MM.1S (cell line): Measurements from ENCODE around the gene ZXDC.

Source experiments
- DNase-seq: peaks from one replicate; pipeline ENCODE4 v3.0.0-alpha.2; 2015
- H2AFZ ChIP-seq: fragments of 300-600 bp; sonication (generic); 2 replicates; pipeline ENCODE4 v1.6.0; 2016; ENCODE audit warnings: antibody characterized with exemption, low read length
- H3F3A ChIP-seq: fragments of 300-600 bp; sonication (generic); 2 replicates; pipeline ENCODE4 v1.6.1; 2016; ENCODE audit warnings: mild to moderate bottlenecking, antibody characterized with exemption, low read length, moderate library complexity, mixed read lengths; ENCODE audit not compliant: insufficient read depth
- H3K27ac ChIP-seq: fragments of 300-600 bp; sonication (generic); 2 replicates; pipeline ENCODE4 v1.5.1; 2016; ENCODE audit warnings: mild to moderate bottlenecking, low read length
- H3K27me3 ChIP-seq: fragments of 300-600 bp; sonication (generic); replicated peaks from 2 replicates; pipeline ENCODE4 v1.6.0; 2016; ENCODE audit warnings: low read length; ENCODE audit not compliant: insufficient read depth
- H3K36me3 ChIP-seq: fragments of 300-600 bp; sonication (generic); replicated peaks from 2 replicates; pipeline ENCODE4 v1.6.1; 2016; ENCODE audit warnings: mild to moderate bottlenecking, low read length, mixed read lengths; ENCODE audit not compliant: insufficient read depth
- H3K4me1 ChIP-seq: fragments of 300-600 bp; sonication (generic); 2 replicates; pipeline ENCODE4 v1.6.1; 2016; ENCODE audit warnings: low read length, mixed read lengths
- H3K4me2 ChIP-seq: fragments of 300-600 bp; sonication (generic); 2 replicates; pipeline ENCODE4 v1.6.0; 2016; ENCODE audit warnings: low read depth, low read length
- H3K4me3 ChIP-seq: fragments of 300-600 bp; sonication (generic); 2 replicates; pipeline ENCODE4 v1.5.1; 2016; ENCODE audit warnings: low read length, mixed read lengths
- H3K79me2 ChIP-seq: fragments of 300-600 bp; sonication (generic); 2 replicates; pipeline ENCODE4 v1.6.1; 2016; ENCODE audit warnings: mixed run types, low read length, mixed read lengths
- H3K9ac ChIP-seq: fragments of 300-600 bp; sonication (generic); 2 replicates; pipeline ENCODE4 v1.6.1; 2016; ENCODE audit warnings: low read length, mixed read lengths
- H3K9me2 ChIP-seq: fragments of 300-600 bp; sonication (generic); replicated peaks from 2 replicates; pipeline ENCODE4 v1.6.1; 2016; ENCODE audit warnings: mild to moderate bottlenecking, low read length, mixed read lengths; ENCODE audit not compliant: insufficient read depth
- H3K9me3 ChIP-seq: fragments of 300-600 bp; sonication (generic); replicated peaks from 2 replicates; pipeline ENCODE4 v1.6.1; 2016; ENCODE audit warnings: mild to moderate bottlenecking, low read length, mixed read lengths; ENCODE audit not compliant: insufficient read depth
- H4K20me1 ChIP-seq: fragments of 300-600 bp; sonication (generic); 2 replicates; pipeline ENCODE4 v1.6.1; 2016; ENCODE audit warnings: mild to moderate bottlenecking, low read length, moderate library complexity, mixed read lengths; ENCODE audit not compliant: insufficient read depth
- CTCF ChIP-seq: fragments of 300-600 bp; sonication (generic); IDR thresholded peaks from 2 replicates; pipeline ENCODE4 v1.5.1; 2016; ENCODE audit warnings: antibody characterized with exemption, low read length, mixed read lengths
- EZH2 ChIP-seq: fragments of 300-600 bp; sonication (generic); optimal IDR thresholded peaks from 2 replicates; pipeline ENCODE3; 2017; ENCODE audit warnings: low read depth, mild to moderate bottlenecking, antibody characterized with exemption, low read length, mixed read lengths
- EZH2phosphoT487 ChIP-seq: fragments of 300-600 bp; sonication (generic); IDR thresholded peaks from 2 replicates; pipeline ENCODE4 v1.6.1; 2018; ENCODE audit warnings: antibody characterized with exemption, low read length

ZXDC gene

GRCh38 chr3:126422571-126423091 lies 53.1 kb downstream of the ZXDC start:
- no peaks in the 10 kb centered on the region for H3F3A ChIP-seq
- no peaks in the 10 kb centered on the region for H4K20me1 ChIP-seq
- H3K9me3 ChIP-seq, result no peaks in the 10 kb centered on the region
- no peak overlapping the region for H2AFZ ChIP-seq
- H3K4me3 ChIP-seq, result no peak overlapping the region
- no peaks in the 10 kb centered on the region for H3K79me2 ChIP-seq
- TF ChIP-seq EZH2phosphoT487, result no peak
- TF ChIP-seq EZH2, result no peak
- no peak for TF ChIP-seq CTCF
- no peaks in the 10 kb centered on the region for H3K9me2 ChIP-seq
- no peak overlapping the region for H3K9ac ChIP-seq
- H3K4me1 ChIP-seq, result no peaks in the 10 kb centered on the region
- H3K27me3 ChIP-seq, result no peaks in the 10 kb centered on the region
- no peak overlapping the region for H3K4me2 ChIP-seq
- DNase-seq, result no peak
- H3K36me3 ChIP-seq, result no peaks in the 10 kb centered on the region
- H3K27ac ChIP-seq, result no peak overlapping the region

GRCh38 chr3:126422121-126422520 lies 53.6 kb downstream of the ZXDC start:
- no peaks in the 10 kb centered on the region for H3K27me3 ChIP-seq
- H3K9ac ChIP-seq, result no peak overlapping the region
- no peaks in the 10 kb centered on the region for H4K20me1 ChIP-seq
- no peak overlapping the region for H3K4me3 ChIP-seq
- H3K9me2 ChIP-seq, result no peaks in the 10 kb centered on the region
- H3K4me1 ChIP-seq, result 0 out of 2 replicates have a peak, but pooled peaks cover under 1% of the 10 kb centered on the region
- no peak for DNase-seq
- H3K27ac ChIP-seq, result no peak overlapping the region
- H3K4me2 ChIP-seq, result no peak overlapping the region
- H3F3A ChIP-seq, result no peaks in the 10 kb centered on the region
- H2AFZ ChIP-seq, result no peak overlapping the region
- TF ChIP-seq EZH2phosphoT487, result no peak
- TF ChIP-seq CTCF, result no peak
- no peak for TF ChIP-seq EZH2
- no peaks in the 10 kb centered on the region for H3K79me2 ChIP-seq
- no peaks in the 10 kb centered on the region for H3K36me3 ChIP-seq
- no peaks in the 10 kb centered on the region for H3K9me3 ChIP-seq

GRCh38 chr3:126421573-126422119 lies 54.0 kb downstream of the ZXDC start:
- H3K4me1 ChIP-seq, result 0 out of 2 replicates have a peak, but pooled peaks cover 3% of the 10 kb centered on the region
- H3K4me3 ChIP-seq, result no peak overlapping the region
- H3F3A ChIP-seq, result no peaks in the 10 kb centered on the region
- H3K9me2 ChIP-seq, result no peaks in the 10 kb centered on the region
- H3K36me3 ChIP-seq, result no peaks in the 10 kb centered on the region
- no peak overlapping the region for H2AFZ ChIP-seq
- no peak overlapping the region for H3K4me2 ChIP-seq
- H4K20me1 ChIP-seq, result no peaks in the 10 kb centered on the region
- H3K9ac ChIP-seq, result no peak overlapping the region
- no peak for DNase-seq
- no peaks in the 10 kb centered on the region for H3K27me3 ChIP-seq
- TF ChIP-seq CTCF (no peak), EZH2 (no peak), EZH2phosphoT487 (no peak)
- H3K9me3 ChIP-seq, result no peaks in the 10 kb centered on the region
- no peaks in the 10 kb centered on the region for H3K79me2 ChIP-seq
- no peak overlapping the region for H3K27ac ChIP-seq
